ENCODE data around the gene ZBTB7C.

ZBTB7C gene

DNA sequence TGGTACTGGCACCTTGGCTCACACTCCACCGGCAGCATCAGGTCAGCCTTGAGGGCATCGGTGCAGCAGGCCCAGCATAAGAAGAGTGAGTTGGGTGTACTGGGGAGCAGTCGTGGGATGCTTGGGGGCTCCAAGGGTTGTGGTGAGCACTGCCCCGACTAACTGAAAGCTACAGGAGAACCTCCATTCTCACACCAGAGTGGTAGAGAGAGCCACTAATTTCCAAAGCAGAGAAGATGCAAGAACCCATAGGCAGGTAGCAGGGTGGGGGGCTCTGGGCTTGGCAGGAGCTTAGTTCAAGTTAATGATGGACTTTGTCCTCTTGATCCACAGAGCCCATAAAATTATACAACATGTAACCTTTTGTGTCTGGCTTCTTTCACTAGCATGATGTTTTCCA, 330.7 kb downstream of the ZBTB7C start:
- DNase-seq = no peak

DNA sequence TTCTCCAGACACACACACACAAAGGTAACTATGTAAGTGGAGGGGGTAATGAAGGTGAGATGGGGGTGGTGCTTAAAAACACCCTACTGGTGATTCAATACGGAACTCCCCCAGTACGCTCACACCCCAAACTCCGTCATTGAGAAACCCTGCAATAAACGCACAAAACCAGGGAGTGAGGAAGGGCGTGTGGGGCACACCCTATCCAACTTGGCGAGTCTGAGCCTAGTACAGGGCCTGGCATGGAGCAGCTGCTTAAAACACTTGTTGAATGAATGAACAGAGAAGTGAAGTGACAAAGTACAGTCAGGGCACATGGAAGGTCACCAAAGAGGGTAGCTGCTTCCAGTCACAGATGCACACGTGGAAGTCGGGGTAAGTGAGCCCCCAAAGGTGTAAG, 331.9 kb downstream of the ZBTB7C start:
- no peak for DNase-seq

DNA sequence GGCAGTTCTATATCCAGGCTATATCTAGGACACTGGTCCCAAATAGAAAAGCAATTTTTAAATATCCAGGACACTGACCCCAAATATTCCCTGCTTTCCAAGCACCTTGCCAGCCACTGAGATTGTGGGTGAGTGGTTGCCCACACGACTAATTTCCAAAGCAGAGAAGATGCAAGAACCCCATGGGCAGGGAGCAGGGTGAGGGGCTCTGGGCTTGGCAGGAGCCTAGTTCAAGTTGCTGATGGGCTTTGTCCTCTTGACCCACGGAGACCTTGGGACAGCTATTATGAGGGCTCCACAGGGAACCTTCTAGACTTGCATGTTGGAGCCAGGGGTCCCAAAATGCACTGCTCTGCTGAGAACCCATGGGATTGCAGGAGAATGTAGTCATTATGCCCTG, 332.7 kb downstream of the ZBTB7C start:
- DNase-seq = no peak

DNA sequence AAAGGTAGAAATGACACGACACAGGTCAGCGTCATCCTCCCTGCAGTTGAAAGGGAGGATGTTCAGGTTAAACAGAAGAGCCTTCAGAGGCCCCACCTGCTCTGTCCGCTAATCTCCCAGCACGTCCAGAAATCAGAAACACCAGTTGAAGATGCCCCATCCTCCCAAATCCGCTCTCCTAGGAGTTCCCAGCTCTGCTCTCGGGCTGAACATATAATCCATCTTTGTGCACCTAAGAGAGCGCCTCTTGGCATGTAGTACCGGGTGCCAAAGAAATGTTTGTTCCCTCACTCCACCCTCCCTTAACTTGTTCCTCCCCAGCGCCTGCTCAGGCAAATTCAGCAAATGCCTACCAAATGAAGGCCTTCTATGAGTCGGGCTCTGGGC, 333.5 kb downstream of the ZBTB7C start:
- DNase-seq = no peak

DNA sequence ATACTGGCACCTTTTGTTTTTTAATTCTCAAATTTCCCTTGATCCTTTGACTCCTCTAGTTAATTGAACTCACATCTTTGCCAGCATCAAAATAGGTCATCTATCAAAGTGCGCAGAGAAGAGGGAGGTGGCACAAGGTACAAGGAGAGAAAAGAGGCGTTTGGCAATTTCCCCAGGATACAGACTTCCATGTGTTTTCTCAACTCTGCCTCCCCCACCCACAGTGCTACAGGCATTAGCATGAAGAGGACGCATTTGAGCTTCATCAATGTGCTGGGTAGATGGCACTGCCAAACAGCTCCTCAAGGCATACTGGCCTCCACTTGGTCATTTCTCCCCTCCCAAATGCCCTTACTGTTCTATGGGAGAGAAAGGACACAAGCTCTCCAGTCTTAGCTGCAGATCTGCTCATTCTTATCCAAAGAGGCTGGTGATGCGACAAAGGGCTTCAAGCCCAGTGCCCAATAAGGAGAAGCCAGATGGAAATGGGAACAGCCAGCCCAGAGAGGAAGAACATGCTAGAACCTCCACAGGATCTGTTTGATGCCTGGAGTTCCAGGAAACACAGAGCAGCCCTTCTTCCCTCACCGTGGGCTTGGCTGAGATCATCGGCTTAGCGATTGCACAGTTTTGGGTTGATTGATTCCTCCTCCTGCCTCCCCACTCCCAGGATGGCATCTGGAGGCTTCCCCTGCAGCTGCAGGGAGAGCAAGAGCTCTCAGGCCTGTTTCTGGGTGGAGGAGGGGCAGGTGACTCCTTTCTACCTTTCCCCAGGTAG, 334.1 kb downstream of the ZBTB7C start:
- DNase-seq = no peak

DNA sequence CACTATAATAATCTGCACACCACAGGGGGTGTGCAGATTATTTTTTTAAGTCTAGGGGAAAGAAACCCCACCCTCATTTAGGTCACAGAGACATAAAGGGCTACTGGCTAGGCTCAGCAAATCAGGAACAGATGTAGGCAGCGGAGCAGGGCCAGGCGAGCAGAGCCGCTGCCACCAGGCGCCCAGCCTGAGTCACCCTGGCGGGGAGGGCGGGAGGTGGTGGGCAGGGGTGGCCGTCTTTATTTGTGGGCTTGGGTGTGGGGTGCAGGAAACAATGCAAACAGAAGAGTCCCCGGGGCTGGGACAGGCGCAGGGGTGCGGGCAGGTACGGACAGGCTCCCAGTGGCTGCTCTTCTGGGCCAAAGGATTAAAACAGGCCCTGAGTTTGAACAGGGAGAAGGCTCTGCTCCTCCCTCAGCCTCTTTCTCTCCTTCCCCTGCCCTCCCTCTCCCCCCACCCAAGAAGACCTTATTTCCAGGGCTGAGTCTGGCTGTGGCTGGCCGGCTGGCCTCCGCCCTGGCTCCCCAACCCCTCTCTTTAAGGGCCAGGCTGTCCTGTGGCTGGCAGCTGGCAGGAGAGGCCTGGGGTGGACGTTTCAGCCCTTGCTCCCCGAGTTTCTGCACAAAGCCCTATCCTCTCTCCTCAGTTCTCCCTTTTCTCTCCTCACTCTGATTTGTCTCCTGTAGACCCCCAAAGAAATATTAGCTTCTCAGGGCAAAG, 335.8 kb downstream of the ZBTB7C start:
- peak; percentile 68 for DNase-seq

DNA sequence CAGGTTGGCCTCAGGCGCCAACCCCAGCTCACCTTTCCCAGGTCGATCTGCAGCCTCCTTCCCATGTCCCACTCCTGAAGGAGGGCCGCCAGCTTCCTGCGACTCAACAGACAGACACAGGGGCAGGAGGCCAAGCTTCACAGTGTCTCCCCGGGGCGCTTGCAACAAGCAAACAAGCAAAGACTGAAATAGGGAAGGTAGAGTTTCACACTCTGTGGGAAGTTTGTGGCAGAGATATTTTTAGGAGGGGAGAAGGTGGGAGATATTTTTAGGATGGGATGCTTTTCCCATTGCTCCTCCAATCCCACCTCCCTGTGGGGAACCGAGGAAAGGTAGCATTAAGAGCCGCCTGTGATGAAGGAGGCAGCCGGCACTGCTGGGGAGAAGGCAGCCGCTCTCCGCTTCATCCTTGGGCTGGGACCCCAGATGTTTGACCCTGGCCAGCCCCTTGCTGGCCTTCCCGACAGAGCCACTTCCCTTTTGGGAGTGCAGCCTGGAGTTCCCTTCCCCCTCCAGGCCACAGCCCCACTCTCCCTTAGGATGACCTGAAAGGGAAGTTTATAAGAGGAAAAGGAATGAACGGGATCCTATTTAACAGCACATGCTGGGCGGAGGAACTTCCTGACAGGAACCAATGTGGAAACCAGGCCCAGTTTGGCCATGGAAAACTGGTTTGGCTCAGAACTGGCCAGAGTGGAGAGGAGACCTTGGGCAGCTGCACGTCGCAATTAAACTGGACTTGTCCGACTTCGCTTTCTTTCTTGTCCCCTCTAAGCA, 336.6 kb downstream of the ZBTB7C start:
- no peak for DNase-seq

DNA sequence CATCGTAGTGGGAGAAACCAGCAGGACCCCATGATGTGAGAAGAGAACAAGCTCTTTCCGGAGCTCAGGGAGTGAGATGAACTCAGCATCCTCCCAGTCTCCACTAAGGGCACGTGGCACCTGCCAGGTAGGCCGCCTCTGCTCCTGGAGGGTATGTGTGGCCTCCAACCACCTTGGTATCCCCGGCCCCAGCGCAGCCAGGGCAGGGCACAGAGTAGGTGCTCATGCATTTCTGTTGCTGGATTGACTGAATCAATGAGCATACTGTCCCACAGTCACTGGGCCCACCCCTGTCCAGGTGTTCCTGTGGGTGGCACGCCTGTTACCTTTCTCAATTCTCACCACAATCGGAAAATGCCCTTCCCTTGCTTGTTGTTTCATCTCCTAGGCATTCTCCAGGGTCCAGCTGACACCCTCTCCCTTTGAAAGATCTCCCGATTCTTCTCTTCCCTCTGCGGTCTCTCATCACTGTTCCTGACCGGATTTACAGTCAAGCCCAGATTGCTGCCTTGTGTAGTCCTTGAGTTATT, 340.2 kb downstream of the ZBTB7C start:
- no peak for DNase-seq

DNA sequence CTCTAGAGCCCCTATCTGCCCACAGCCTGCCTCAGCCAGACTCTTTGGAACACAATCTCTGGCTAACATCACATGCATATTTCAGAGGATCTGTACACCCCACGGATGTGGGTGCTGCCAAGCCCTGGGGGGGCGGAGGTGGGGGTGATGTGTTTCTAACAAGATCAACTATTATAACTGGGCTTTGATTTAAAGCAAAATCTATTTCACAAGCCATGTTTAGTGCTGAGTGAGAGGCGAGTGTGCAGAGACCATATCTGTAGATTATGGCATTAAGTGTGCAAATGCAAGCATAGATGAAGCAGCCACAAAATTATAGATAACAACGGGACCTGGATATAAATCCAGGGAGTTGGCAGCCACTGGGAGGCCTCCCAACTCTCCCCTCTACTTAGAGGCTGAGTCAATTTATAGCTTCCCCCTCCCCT, 342.9 kb downstream of the ZBTB7C start:
- no peak for DNase-seq

DNA sequence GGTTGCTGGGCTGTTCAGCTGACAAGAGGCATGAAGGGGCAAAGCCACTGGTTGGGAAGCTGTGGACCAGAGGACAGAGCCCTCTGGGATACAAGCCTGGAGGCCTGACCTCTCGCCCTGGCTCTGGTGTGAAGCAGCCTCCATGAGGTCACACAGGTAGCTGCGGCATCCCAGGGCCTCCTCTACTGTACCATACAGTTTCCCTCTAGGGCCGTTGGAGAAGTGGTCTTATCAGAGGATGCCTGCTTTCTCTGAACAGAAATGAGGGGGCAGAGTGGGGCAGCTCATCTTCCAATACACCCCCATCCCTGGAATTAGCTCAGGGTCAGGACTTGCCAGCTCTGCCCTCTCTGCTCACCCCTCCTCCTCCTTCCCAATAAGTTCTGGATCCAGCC, 343.6 kb downstream of the ZBTB7C start:
- no peak for DNase-seq

DNA sequence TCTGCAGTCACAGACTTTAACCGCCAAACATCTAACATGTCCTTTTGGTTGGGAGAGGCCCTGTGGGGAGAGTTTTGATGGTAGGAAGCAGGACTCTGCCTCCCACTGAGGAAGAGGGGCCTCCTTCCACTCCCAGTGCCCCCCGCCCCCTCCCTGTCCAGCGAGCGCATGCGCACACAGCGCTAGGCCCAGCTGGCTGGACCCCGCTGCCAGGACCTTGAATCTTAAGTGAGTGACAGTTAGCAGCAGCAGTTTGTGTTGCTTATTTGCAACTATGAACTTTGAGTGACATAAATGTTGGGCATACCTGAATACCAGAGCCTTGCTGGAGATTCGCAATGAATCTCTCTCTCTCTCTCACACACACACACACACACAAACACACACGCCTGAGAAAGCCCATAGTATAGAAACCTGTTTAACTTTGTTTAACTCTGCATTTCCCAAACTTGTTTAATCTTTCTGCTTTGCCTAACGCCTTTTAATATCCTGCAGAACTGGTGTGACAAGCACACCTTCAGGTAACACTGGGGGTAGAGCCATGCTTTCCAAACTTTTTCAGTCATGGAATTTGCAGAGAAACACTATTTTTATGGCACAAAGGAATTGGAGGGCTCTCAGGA, 344.1 kb downstream of the ZBTB7C start:
- no peak for DNase-seq

DNA sequence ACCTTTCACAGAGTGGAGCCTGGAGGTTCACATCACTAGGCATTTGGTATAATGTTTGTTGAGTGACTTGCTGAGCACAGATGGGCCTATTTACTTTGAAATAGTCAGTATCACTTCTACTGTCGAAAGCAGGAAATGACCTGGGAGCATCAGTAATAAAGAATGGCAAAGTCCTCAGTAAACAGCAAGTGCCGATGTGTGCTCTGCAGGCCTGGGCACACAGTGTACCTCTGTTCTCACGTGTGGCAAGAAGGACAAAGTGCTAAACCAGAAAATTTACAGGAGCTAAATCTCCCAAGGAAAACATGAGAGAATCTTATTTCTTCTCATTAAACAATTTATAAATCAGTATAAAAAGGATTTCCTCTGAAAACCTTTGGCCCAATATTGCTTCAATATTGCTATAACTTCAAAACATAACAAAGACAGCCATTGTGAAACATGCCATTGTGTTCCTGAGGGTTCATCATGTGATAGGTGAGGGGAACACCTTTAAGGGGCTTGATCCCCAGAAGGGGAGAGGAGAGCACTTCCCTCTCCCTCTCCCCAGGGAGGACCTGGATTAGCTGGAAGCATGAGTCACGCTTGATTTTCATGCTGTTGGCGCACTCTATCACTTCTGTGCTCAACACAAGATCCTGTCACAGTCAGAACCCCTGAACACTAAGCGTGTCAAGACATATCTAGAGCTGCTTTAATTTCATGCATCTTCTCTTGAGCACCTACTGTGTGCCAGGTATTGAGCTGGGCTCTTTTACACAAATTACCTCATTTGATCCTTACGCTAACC, 347.2 kb downstream of the ZBTB7C start:
- DNase-seq = peak; percentile 5

DNA sequence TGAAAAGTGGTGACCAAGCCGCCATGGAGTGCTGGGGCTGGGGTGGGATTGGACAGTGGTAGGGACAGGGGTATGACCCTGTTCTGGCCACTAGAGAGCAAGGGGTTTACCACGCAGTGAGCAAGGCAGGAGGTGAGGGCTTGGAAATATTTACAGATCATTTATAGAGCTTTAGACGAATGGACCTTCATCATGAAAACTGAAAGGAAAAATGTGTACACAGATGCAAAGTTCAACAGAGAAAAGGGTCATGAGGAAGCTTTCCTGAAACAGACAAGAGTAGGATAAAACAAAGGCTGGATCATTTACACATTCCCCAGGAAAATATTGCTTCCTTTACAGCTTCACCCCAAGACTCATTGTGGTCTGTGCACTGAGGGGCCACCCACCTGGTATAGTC, 348.2 kb downstream of the ZBTB7C start:
- DNase-seq = no peak

DNA sequence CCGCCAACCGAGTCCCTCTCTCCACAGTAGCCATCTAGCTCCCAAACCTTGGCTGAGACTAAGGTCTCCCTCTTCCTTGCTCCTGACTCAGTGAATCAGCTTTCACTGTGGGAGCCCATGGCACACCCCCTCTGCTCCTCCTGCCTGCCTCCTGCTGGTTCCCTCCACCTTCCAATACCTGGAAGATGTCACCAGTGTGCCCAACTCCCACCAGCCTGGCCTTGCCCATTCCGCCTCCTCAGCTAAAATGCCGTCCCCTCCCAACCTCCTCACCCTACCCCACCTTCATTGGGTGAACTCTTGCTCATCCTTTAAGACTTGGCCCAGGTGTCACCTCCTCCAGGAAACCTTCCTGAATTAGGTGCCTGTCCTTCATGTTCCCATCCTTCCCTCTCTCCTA, 348.8 kb downstream of the ZBTB7C start:
- DNase-seq = no peak

DNA sequence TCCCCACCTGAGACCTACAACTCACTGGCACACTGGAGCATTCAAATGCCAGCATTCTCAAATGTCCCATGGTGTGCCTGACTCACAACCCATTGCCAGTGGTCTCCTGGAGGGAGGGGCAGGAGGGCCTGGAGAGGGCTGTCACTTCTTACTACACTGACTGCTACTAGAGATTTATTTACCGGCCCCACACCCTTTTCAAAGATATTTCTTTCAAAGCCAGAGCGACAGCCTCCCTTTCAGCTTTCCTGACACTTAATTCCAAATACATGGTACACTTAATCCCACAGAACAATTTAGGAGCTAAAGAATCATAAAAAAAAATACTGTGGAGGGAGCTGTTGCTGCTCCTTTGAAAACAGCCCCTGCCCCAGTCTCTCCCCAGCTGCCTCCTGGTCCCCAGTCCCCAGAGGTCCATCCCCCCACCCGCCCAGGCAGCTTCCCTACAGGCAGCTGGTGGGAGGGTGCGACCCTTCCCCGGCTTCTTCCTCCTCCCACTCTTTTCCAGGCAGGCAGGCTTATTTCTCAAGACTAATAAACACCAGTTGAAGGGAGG, 349.6 kb downstream of the ZBTB7C start:
- DNase-seq = peak; percentile 4

DNA sequence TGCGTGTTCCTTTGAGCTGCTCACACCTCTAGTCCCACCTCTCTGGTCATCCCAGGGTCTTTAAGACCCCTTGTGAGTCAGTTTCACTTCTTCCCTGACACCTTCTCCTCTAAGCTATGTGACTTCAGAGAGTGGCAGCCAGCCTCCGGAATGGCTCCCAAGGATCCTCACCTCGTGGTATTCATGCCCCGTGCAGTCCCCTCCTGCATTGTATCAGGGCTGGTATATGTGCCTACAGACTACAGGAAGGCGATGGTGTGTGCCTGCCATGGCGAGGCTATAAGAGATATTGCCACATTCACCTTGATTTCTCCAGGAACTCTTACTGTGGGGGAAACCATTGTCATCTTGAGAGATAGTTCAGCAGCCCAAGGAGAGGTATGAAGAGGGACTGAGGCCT, 350.7 kb downstream of the ZBTB7C start:
- no peak for DNase-seq

DNA sequence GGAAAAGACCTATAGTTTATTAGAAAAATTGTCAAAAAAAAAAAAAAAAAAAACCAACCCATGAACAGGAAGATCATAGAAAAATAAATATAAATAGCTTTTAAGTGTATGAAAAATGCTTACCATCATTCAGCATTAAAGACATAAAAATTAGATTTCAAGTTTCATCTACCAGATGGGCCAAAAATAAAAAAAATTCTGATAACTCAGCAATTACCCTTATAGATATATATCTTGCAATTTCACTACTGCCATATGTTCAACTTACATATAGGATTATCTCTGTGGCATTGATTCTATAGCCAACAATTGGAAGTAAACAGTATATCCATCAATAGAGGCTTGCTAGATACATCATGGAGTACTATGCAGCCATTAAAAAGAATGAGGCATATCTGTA, 352.2 kb downstream of the ZBTB7C start:
- DNase-seq = no peak

DNA sequence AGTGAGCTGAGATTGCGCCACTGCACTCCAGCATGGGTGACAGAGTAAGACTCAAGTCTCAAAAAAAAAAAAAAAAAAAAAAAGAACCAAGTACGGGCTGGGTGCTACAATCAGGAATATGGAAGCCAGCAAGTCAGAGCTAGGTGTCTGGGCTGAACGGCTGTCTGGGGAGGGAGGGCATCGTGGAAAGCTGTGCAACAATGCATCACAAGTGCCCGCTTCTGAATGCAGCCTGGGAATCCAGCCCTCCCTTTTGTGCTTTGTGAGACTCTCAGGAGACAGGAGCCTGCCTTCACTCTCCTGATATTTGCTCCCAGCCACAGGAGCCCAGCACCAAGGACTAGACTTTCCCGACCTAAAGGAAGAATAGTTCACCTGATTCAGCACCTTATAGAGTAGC, 353.8 kb downstream of the ZBTB7C start:
- no peak for DNase-seq

DNA sequence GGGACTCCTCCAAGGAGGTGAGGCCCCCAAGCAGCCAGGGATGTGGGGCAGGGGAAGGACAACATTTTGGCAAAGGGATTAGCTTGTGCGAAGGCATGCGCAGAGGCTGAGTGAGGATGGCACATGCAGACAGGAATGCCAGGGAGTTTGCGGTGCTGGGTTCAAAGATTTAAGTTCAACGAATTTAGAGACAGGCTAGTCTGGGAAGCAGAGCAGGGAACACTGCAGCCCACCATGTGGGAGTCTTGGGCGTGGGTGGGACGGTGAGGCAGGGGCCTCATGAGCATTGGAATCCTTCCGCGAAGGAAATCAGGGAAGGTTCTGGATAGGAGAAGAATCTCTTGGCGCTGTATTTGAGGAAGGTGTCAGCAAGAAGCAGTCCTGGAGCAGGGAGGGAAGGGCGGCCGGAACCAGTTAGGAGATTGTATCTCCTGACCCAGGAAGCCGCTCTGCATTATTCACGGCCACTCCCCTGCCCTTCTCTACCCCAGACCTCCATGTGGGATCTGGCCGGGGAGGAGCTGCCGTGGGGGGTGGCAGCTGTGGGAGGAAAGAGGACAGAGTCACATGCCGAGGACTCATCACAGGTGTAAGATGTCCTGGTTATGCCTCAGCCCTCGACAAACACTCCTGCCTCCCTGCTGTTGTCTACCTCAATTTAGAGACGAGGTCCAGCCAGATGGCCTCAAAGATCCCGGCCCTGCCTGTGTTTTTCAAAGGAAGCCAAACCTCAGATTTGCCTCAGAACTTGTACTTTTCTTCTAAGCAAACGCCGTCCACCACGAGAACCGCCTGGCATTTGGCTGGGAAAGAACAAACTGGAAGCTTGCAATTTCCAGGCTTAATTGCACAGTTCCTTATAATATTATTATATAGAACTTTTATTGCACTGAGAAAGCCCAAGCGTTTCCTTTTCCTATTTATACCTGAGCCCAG, 355.0 kb downstream of the ZBTB7C start:
- no peak for DNase-seq

DNA sequence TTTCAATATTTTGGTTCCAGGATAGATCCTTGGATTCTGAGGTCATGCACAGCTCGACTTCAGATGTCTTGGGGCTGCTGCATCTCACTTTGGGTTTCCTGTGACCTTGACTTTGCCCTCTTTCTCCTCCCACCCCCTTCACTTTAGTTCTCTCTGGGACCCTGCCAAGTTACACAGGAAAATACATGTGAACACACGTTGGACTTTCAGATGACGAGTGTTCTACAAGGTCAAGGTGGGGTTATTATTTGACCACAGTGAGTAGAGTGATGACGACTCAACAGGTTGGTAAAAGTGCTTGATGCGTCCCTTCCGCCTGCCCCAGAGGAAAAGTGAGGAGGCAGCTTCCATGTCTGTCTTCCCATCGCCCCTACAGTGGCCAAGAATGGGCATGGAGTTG, 356.3 kb downstream of the ZBTB7C start:
- DNase-seq = no peak
